KG1 (cell line): ENCODE results near the gene FAM204A.
A peak's percentile ranks its signal among the peaks of the same experiment; 100 is the strongest.

Source experiments
- DNase-seq: peaks from one replicate; lab custom pipeline; 2025; lab: John Stamatoyannopoulos, UW

The FAM204A gene

DNA sequence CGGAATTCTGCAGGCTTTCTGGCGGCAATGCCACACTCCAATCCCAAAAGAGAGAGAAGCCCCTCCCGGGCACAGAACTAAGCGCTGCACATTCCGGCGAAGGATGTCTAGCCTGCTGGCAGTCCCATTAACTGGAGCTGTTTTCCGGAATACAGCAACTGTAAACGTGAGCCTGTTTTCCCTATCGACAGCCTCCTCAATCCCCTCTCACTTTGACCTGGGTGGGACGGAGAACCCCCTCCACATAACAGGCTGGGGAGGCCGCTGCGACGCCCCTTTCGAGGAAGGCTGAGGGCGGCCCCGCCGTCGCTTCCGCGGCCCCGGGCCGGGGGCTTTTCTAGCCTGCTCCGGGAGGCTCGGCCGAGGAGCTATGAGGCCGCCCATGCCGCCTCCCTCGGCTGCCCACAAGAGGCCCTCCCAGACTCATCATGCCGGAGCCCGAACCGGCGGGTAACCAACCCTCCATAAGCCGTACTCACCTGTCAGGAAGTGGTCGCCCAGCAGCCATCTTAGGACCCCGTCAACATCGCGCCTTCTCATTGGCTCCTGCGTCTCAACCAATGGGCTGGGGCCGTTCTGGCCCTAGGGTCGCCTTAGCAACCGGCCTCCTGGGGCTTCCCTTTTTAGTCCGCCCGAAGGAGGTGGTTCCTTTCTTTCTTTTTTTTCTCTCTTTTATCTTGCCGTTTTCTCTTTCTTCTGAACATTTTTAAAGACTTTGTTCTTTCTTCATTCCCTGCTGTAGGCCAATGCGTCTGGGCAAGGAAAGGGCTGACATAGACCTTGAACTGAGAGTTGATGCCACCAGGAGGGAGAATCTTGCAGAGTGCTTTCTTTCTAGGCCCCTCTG, at the start of gene FAM204A:
Gene FAM204A (minus strand): TSS at position 534 of the 847 bp plus-strand sequence. CDS start 5,909 bp downstream, outside the sequence.
- DNase-seq, result peak; percentile 86

DNA sequence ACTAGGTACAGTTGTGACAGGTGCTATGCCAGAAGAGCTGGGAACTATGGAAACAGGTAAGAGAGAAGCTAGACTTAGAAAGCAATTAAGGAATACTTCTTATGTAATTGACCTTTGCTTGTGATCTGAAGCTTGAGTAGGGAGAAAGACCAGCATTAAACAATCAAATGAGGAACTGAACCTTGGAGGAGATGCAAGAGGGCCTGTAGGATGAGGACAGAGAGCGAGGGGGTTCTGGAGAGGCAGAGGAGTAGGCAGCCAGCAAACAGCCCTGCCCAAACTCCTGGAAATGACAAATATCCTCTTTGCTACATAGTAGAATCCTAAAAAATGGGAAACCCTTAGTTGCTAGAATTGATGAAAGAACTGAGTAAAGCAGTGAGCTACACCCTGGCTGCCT, 41.6 kb upstream of the FAM204A start:
- DNase-seq, result no peak

DNA sequence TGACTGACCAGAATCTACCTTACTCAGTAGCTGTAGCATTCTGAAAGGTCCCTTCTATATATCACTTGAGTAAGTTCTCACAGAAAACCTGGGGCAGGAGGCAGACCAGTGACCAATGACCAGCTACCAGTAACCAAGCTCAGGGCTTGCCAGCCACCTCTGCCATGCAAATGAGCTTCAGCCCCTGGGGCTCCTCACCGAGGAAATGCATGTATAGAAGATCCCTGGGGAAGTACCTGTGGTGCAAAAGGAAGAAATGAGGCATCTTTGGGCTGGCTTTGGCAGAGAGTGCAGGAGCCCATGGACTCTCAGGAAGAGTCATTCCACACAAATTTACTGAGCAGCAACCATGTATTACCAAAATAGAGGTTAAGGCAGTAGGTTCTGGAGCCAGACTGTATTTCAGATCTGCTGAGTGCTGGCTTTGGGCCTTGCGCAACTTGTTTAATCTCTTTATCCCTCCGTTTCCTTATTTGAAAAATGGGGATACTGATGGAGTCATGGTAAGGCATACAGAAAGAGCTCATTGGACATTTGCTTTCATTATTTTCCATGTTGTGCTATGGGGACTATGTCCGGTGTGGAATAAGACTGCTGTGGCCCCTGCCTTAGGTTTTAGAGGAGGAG, 41.1 kb upstream of the FAM204A start:
- DNase-seq, result no peak

DNA sequence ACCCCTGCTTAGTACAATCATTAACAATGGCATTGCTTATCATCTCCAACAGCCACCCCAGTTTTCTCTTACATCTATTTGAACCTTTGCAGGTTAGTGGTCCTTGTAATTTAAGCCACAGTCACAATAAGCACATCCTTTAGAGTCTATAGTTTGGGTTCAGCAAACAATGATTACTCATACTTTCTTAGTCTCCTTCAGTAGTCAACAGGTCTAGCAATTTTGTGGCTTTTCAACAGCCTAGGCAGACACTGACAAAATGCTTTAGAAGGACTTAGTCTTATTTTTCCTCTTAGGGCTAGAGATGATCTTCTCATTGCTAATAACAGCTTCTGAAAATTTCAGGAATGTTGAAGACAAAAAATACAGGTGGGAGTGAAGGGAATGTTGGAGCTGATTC, 32.3 kb upstream of the FAM204A start:
- no peak for DNase-seq

DNA sequence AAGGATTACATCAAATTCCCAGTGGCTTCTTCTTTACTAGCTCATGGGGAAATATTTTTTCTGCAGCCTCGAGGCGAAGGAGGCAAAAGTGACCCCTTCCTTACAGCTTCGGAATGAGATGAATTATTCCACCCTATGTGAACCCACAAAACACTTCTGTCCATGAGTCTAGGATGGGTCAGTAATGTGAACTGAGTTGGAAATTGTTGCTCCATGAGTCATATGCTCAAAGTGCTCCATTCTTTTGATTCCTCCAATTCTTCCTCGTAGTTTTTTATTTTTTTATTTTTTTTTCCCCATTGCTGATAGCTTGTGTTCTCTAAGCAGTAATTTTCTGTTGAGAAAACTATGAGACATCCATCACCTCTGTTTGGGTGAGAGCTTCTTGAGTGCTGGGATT, 31.7 kb upstream of the FAM204A start:
- no peak for DNase-seq

DNA sequence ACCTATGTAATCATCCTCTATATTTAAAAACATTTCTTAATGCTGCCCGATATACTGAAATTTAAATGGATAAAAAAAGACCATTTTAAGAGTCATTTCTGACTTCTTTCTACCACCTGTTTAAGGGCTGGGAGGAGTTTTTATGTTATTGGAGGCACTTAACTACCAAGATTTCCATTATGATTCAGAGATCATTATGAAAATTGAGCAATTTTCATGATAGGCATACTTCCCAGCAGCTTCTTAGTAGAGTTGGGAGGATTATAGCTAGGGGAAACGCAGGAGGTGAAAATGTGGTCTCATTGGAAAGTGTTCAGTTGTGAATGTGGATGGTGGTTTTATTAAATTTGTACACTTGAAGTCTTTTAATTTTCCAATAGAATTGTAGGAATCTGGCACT, 28.4 kb upstream of the FAM204A start:
- no peak for DNase-seq

DNA sequence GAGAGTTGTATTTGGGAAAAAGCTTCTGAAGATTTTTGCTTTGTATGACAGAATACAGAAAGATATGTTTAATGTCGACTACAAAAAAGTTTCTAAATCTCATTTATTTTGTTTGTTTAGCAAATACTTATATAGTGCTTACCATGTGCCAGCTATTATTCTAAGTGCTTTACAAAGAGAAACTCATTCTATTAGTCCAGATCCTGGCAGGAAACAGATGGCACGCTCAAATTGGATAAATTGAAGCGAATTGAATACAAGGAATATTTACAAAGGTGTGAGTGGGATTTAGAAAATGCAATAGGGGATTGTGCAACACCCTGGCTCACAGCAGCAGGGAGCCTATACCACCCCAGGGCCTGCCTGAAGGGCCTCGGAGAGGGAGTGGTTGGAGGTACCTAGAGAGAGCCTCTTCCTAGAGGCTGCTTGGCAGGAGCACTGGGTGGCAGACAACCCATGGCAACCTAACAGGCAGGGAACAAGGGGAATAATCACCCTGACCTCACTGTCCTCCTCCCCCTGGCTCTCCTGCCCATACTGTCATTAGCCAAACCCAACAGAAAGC, 27.6 kb upstream of the FAM204A start:
- no peak for DNase-seq

DNA sequence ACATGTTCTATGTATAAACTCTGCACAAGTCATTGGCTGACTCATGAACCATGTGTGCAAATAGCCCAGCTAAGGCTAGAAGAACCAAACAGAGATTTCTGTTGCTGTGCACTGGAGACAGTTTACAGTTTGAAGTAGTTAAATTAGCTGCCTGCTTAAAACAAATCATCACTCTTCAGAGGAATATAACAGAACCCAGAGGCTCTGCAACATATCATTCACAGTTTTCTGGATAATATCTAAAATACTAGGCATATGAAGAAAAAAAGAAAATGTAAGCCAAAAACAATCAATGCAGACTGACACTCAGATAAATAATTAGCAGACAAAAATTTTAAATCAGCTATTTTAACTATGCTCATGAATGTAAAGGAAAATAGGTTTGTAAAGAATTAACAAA, 23.6 kb upstream of the FAM204A start:
- no peak for DNase-seq

DNA sequence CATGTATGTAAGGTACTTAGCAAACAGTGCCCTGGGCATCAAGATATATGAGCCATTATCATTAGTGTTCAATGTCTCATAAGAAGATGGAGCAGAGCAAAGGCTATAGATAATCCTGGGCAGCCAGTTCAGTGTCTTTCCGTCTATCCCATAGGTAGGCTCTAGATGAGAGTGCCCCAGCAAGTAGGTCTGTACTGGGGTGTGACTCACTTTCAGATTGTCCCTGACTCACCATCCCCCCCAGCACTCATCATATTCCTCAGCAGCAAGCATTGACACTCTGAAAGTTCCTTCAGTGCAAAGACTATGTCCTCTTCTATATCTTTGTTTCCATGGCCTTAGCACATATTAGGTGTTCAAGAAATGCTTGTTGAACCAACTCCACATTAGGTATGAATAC, 20.0 kb upstream of the FAM204A start:
- no peak for DNase-seq

DNA sequence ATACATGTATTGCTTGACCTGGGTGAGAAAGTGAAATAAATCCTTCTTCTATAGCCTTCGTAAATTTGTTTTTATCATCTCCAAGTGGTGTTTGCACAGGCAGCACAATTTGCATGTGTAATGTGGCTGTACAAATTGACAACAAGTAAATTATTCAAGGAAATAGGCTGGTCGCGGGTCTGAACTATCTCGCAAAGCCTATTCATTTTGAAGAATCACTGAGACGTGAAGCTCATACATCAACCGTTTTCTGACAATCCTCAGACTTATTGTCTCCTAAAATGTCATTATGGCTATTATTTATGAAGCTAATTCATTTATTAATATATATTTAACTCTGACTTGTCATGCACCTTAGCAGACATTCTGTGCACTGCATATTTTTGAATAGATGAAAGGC, 16.2 kb upstream of the FAM204A start:
- DNase-seq, result no peak

DNA sequence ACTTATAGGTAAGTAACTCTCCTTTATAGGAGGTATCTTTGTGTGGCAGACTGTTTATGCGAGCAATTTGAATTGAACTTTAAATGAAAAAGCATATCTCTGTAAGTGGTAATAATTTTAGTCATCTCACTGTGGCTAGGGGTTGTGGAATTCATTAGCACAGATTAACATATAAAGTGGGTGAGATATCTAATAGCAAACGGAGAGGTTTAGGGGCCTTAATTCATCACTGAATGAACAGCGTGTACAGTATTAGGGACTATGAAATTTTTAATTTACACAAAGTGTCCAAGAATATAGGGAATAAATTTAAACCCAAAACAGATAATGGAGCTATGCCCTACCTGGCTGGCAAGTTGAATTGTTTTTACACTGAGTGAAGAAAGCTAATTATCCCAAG, 15.7 kb upstream of the FAM204A start:
- DNase-seq, result no peak

DNA sequence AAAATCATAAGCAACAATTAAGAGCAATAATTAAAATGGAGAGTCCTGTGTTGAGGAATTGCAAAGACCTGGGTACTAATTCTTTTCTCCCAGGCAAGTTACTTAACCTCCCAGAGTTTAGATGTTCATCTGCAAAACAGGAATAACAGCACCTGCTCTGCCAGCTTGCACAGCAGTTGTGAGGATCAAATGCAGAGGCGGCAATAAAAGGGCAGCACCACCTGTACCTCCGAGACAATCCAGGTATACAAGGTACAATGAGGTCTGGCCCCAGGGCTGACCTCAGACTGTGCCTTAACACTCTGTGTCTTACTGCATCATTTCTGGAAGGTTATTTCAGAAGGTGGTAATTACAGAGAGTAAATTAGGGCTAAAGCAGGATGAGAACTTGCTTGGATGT, 14.5 kb upstream of the FAM204A start:
- no peak for DNase-seq

DNA sequence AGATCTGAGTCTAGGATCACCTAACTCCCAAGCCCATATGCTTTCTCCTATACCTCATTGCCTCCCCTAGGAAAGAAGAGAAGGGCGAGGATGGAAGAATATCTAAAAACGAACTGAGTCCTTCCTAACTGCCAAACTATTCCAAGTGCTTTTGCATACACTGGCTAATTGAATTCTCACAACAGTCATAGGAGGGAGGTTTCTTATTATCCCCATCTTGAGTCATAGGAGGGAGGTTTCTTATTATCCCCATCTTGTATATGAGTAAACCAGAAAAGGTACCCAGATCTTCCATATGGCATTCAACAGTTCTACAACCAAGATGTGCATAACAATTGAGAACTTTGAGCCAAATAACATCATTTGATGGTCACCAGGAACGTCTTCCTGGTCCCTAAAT, 13.1 kb upstream of the FAM204A start:
- DNase-seq, result no peak

DNA sequence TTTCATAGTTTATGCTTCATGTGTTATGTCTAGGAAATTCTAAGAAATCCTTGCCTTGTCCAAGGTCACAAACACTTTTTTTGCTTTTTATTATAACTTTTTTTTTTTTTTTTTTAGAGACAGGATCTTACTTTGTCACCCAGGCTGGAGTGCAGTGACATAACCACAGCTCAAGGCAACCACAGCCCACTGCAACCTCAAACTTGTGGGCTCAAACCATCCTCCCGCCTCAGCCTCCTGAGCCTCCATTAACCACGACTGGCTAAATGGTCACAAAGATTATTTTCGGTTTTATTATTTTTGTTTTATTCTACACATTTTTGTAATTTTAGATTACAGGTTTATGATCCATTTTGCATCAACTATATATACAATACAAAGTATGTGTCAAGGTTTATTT, 7.1 kb upstream of the FAM204A start:
- no peak for DNase-seq

DNA sequence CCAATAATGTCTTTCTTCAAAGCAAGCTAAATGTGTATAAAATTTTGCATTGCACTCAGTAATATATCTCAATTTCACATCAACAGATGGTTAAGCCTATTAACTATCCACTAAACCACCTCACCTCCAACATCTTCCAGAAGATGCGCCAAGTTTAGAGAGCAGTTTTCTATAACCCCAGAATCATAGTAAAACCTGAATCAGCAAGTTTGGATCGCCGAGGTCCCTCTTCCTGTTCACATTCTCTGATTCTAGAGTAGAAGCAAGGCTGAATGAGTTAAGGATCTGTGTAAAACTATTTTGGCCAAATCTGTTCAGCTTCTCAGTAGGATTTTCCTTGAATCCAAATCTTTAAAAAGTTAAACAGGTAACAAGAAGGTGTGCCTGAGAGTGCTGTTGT, 1.4 kb upstream of the FAM204A start:
- DNase-seq, result no peak

DNA sequence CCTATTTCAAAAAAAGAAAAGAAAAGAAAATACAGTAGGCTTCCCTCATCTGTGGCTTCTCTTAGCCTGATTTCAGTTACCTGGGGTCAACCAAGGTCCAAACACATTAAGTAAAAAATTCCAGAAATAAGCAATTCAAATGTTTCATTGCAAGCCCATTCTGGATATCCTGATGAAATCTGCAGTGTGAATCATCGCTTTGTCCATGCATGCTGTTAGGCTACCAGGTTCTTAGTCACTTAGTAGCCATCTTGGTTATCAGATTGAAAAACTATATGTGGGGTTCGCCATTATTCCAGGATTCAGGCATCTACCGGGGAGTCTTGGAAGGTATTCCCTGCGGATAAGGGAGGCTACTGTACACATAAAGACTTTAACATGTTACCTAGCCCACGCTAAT, 991 bp upstream of the FAM204A start:
- no peak for DNase-seq

DNA sequence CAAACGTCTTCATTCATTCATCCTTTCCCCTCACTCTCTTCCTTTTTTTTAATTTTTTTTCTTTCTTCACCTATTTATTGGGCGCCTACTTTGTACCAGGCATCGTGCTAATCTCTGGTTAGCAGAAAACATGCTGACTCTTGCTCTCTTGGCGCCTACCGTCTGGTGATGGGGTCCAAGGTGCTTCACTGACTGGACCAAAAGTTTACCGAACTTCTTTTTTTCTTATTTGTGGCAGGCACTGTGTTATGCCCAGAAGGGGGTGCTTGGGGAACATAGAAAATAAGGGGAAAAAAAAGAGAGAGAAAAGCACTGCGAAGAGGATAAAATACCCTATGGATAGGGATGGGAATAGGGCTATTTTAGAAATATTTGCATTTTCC, 505 bp upstream of the FAM204A start:
- DNase-seq, result no peak

DNA sequence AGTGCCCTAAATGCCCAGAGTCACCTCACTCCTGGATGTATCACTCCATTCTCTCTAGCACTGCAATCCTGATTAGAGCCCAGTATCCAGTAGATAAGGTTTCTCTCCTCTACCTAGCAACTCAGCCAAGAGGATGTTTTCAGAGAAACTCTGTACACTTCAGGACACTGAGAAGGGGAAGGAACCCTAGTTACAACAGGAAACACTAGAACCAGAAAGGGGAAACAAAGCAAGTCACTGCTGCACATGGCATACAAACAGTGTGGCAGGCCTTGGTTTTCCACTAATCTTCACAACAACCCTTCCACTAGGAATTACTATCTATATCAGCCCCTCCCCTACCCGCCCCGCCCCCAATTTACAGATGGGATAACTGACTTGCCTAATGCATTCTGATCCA, 1.6 kb downstream of the FAM204A start:
- DNase-seq, result no peak

DNA sequence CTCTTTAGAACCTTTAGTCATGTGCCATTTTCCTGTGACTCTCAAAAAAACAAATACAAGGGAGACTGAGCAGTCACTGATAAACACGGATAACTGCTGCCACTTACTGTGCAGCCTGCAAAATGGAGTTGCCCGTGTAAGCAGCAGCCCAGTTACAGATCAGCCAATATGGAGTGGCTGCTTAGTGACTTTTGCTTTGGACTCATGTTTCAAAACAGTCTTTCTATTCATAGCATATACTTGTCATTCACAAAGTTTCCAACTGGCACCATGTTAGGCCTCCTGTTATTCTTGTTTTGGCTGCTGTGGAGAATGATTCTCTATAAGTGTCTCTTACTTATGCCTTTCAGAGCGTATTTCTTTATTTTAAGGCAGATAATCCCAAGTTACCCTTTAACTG, 3.0 kb downstream of the FAM204A start:
- no peak for DNase-seq

DNA sequence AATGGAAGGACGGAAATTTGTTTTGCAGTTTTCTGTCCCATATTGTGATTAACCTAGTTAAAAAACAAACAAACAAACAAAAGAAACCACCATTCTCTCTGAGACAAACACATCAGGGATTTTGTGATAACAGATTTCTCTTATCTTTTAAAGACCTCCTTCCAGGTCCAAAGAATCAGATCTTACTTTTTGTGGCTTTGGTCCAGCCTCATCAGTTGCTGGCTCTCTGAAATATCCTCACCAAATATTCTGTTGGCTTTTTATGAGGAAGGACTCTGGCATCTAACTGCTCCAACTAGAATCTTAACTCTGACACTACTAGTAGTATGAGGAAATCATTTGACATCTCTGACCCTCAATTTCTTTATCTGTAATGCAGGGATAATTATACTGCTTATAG, 4.8 kb downstream of the FAM204A start:
- no peak for DNase-seq

DNA sequence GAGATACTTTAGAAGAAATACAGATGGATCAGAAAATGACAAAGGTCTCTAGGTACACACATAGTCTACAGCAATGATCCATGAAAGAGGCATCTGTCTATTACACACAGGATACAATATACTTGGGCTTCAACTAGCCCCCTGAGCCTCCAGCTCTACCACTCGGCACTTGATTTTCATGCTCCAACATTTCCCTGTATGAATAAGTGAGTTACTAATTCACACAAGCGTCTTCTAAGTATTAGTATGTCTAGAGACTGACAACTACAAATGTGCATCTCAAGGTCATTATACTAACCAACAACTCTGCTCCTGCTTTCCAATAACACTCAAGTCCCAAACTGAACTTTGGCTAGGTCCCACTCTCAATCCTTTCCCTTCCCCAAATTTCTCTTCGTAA, 8.3 kb downstream of the FAM204A start:
- DNase-seq, result no peak

DNA sequence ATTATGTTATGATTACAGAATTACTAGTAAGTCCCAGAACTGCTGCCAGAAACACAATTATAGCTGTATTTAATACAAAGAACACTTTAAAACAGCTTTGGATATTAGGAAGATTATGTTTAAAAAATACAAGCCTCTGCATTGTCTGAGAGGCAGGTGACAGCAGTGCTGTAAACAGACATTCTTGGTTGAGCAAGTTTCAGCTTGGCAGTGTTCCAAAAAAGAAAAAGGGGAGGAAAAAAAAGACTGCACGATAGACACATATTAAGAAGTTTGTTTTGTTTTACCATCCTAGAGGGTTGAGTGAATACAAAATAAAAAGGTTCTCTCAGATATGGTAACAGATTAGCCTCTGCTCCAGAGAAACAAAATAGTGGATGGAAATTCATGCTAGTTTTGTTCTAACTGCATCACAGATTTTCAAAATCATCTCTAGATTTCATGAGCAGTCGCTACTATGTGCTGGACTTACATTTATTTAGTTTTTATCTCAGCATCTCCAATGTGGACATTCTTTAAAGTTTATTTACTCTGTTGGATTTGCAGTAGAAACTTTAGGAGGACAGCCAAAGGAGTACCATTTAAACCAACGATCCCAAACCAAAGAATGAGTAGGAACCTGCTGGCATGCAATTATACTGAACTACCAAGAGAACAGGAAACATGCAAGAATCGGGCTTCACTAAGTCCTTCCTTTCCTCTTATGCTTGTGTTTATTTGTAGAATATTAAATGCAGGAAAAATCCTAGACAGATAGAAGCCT, 9.0 kb downstream of the FAM204A start:
- DNase-seq, result no peak

DNA sequence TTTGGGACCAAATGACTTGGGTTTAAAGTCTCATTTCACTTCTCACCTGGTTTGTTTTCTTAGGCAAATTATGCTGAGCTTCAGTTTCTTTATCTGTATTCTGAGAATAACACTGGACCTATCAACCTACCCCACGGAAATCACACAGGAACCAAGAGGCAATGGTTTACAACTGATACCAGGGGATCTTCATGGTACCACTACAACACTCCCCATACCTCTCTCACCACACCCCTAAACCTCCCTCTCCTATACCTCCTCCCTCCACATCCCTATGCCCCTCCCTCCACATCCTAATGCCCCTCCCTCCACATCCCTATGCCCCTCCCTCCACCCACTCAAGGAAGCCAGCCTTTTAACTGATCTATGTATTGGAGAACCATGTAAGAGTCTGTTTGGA, 9.9 kb downstream of the FAM204A start:
- no peak for DNase-seq
